Brain microvascular endothelial cell (primary cell): ENCODE results near the gene SMOC2.

Experiments used
- DNase-seq: peaks from one replicate; pipeline ENCODE4 v3.0.0-alpha.2; 2020
- H3K27ac ChIP-seq: fragments of 250-450 bp; sonication (Bioruptor Pico); 2 replicates; pipeline ENCODE4 v1.5.1; 2020; ENCODE audit warnings: mild to moderate bottlenecking, moderate library complexity
- H3K27me3 ChIP-seq: fragments of 250-450 bp; sonication (Bioruptor Pico); replicated peaks from 2 replicates; pipeline ENCODE4 v1.5.1; 2020; ENCODE audit warnings: mild to moderate bottlenecking
- H3K36me3 ChIP-seq: fragments of 250-450 bp; sonication (Bioruptor Pico); replicated peaks from 2 replicates; pipeline ENCODE4 v1.5.1; 2020; ENCODE audit warnings: mild to moderate bottlenecking
- H3K4me3 ChIP-seq: 2 replicates; pipeline ENCODE4 v1.5.1; 2011; ENCODE audit warnings: low read depth, mild to moderate bottlenecking, control low read depth, low read length, moderate library complexity
- in situ Hi-C: cut with HindIII; loops from 2 replicates; pipeline ENCODE4 v1.10.0; 2017; ENCODE audit warnings: low sequenced_read_pairs, low pct_ligation_motif_present
- TF ChIP-seq, protein P1 (sequence below): IDR thresholded peaks from 2 replicates; pipeline ENCODE4 v1.5.1; 2011; ENCODE audit warnings: low read depth, mild to moderate bottlenecking, moderate library complexity, low read length, control low read depth, inconsistent platforms; ENCODE audit errors: missing control alignments

SMOC2 gene

DNA sequence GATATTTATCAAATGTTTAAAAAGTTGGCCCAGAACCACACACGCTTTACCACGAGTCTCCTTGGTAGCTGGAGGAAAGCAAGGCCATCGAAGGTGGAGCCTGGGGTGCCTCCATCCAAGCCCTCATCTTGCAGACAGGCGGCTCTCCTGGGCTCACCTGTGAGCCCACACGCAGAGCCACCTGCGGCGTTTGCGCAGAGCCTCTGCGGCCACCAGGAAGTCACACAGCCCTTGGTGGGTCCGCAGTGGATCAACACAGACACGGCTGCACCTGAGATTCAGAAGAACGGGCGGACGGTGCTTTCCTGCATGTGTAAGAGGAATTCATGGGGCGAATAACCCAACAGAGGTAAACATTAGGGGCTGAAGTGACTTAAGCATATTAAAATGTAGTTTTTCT, 24.5 kb upstream of the SMOC2 start:
- H3K27ac ChIP-seq = no peak overlapping the region
- no peaks in the 10 kb centered on the region for H3K27me3 ChIP-seq
- no peak overlapping the region for H3K4me3 ChIP-seq
- in situ Hi-C loops = no loop called here
- no peak for DNase-seq
- TF ChIP-seq, protein P1, sequence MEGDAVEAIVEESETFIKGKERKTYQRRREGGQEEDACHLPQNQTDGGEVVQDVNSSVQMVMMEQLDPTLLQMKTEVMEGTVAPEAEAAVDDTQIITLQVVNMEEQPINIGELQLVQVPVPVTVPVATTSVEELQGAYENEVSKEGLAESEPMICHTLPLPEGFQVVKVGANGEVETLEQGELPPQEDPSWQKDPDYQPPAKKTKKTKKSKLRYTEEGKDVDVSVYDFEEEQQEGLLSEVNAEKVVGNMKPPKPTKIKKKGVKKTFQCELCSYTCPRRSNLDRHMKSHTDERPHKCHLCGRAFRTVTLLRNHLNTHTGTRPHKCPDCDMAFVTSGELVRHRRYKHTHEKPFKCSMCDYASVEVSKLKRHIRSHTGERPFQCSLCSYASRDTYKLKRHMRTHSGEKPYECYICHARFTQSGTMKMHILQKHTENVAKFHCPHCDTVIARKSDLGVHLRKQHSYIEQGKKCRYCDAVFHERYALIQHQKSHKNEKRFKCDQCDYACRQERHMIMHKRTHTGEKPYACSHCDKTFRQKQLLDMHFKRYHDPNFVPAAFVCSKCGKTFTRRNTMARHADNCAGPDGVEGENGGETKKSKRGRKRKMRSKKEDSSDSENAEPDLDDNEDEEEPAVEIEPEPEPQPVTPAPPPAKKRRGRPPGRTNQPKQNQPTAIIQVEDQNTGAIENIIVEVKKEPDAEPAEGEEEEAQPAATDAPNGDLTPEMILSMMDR = no peak
- H3K36me3 ChIP-seq = no peaks in the 10 kb centered on the region

DNA sequence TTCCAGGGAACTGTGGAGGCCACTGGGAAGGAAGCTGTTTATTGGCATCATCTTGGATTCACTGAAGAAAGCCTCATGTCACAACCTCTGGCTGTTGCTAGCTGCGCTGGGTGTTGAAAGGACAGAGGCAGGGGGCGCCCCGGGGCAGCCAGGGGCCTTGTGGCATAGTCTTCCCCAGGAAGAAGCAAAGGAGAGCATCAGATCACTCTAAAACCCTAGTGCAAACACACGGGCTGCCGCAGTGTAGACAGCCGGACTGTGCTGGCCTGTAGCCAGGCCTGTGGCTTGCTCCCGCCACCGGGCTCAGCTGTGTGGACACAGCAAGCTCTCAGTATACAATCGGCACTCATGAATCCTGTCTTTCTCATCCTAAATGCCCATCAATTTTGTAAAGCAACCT, 23.8 kb upstream of the SMOC2 start:
- Histone ChIP-seq H3K27ac (no peak overlapping the region), H3K36me3 (no peaks in the 10 kb centered on the region), H3K4me3 (no peak overlapping the region), H3K27me3 (no peaks in the 10 kb centered on the region)
- TF ChIP-seq, protein P1 = no peak
- DNase-seq = no peak
- in situ Hi-C loops = no loop called here

DNA sequence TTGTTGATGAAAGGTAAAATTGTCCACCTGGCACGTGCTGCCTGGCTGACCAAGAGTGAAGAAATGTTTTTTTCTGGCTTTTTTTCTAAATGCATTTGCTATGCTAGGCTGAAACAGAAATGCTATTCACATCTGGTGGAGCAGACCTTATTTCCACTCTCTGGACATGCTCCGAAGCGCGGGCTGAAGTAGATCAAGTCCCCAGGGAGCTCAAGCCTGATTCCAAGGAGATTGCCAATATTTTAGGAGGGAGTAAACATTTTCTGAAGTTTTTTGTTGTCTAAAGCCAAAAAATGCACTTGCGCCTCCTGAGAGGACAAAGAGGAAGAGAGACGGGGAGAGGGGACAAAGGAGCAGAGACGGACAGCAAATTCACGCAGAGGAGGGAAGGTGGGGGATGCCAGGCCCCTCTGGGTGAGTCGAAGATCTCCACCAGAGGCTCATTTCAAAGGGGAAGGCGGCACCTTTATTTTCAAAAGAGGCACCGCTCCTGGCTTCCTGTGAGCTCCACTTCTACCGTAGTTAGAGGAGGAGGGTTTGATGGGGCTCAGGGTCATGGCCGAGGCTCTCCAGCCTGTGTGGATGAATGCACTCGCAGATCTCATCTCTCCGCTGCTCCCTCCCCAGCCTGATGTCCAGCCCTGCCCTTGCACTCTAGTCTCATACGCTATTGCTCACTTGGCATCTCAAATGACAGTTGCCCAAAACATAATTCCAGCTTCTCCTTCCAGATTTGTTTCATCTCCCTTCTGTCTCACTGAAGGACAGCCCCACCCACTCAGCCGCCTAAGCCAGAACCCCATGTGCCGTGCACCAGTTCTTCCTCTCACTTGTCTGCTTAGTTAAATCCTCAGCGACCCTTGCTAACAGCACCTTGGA, 23.1 kb upstream of the SMOC2 start:
- no peak overlapping the region for H3K27ac ChIP-seq
- in situ Hi-C loops = no loop called here

DNA sequence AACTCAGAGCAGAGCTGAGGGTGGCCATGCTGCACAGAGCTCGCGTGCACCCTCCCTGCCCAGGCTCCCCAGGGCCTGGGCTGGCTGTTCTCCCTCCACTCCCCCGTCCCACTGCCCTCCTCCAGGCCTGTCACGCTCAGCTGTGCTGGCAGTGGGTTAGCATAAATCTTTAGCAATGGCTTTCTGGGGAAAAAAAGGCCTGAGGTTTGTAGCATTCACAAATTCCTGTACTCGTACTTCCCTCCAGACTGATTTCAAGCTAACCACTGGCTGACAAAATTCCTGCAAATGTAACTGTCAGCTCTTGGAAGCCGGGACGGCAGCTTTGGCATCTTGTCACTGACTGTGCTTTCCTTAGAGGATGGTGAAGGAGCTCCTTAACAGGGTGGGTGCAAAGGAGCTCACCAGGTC, 22.3 kb upstream of the SMOC2 start:
- Histone ChIP-seq H3K36me3 (no peaks in the 10 kb centered on the region), H3K27me3 (no peaks in the 10 kb centered on the region), H3K4me3 (no peak overlapping the region), H3K27ac (no peak overlapping the region)
- TF ChIP-seq, protein P1 = no peak
- DNase-seq = no peak
- in situ Hi-C loops = no loop called here

More for the DNA sequence above, 23.1 kb upstream of the SMOC2 start:
- no peak for DNase-seq
- Histone ChIP-seq H3K27me3 (no peaks in the 10 kb centered on the region), H3K4me3 (no peak overlapping the region), H3K36me3 (no peaks in the 10 kb centered on the region)
- TF ChIP-seq, protein P1 = no peak

DNA sequence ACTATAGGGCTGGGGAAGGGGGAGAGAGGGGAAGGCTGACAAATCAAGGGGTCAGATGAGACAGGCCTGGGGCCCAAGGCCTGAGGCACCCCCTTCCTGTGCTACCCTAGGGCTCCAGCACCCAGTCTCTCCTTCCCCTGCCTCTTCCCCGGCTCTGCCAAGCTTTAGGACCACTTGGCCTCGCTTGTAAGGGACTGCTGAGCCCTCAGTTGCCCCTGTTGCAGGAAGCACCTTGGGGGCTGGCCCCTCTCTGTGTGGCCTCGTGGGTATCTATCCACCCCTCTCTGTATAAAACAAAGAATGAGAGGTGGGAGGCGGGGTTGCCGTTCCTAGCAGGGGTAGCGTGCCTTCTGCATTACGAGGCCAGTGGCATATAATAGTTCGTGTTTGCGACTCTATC, 21.4 kb upstream of the SMOC2 start:
- no peak for DNase-seq
- H3K27ac ChIP-seq = no peak overlapping the region
- H3K27me3 ChIP-seq = no peaks in the 10 kb centered on the region
- TF ChIP-seq, protein P1 = no peak
- in situ Hi-C loops = no loop called here
- no peak overlapping the region for H3K4me3 ChIP-seq
- H3K36me3 ChIP-seq = no peaks in the 10 kb centered on the region
